K562 (cell line): ENCODE results near the gene LDB2. TPM values are rescaled to one million over a fixed set of nuclear protein-coding genes. Genes with fewer than 3 reads are reported as not detected.

Source experiments
- ATAC-seq: fragments of 200-7000 bp; cut with Tn5 transposase; 3 replicates; pipeline ENCODE4 v1.9.1; 2020; ENCODE audit warnings: moderate library complexity
- BruUV-seq: library from RNA; stranded (reverse); fragments of 400-500 nt; replicated peaks from 2 replicates; lab custom pipeline; 2021; lab: Mats Ljungman, UMichigan
- CTCF ChIA-PET: fragments of 300-600 bp; formaldehyde crosslinking; extraction: SDS; loops from one replicate; lab custom pipeline; 2021; ENCODE audit warnings: low intra/inter-chr PET ratio; lab: Yijun Ruan, JAX
- POLR2A ChIA-PET: fragments of 300-600, 350-650 bp; sonication (Branson Sonifier 250); formaldehyde crosslinking; extraction: SDS; loops from one replicate; lab custom pipeline; 2021; ENCODE audit warnings: antibody characterized with exemption, inconsistent platforms; lab: Yijun Ruan, JAX
- DNase-seq, 4 experiments: peaks; one replicate each; pipeline versions ENCODE4 v3.0.0 to v3.0.0-alpha.2; 2011 to 2018; ENCODE audit warnings: low spot score in 3 of 4, mixed read lengths in 3 of 4; ENCODE audit errors: extremely low read depth in 1 of 4
- FAIRE-seq: peaks from 2 replicates; lab custom pipeline; 2011; peaks lifted over from hg19 to GRCh38; lab: Jason Lieb, UNC
- H2AFZ ChIP-seq: 2 replicates; pipeline ENCODE4 v1.6.0; 2011; ENCODE audit warnings: low read depth, low read length, control low read depth, inconsistent platforms
- H3K27ac ChIP-seq: fragments of 200-600 bp; 3 replicates; pipeline ENCODE4 v1.8.0; 2011; ENCODE audit warnings: low read depth, mild to moderate bottlenecking, control low read depth, inconsistent platforms, low read length, moderate library complexity, mixed read lengths; ENCODE audit errors: extremely low read depth
- H3K27me3 ChIP-seq, 2 experiments: fragments of 300-600 bp in 1 of 2; 2 replicates in 1 of 2; 3 replicates in 1 of 2; pipeline versions ENCODE4 v1.6.0 to v1.8.0; 2011; ENCODE audit warnings: inconsistent platforms in 2 of 2, low read length in 2 of 2, mild to moderate bottlenecking in 1 of 2, mixed read lengths in 1 of 2, moderate library complexity in 1 of 2; ENCODE audit not compliant: control insufficient read depth in 2 of 2, insufficient read depth in 2 of 2
- H3K36me3 ChIP-seq: fragments of 300-600 bp; 3 replicates; pipeline ENCODE4 v1.8.0; 2011; ENCODE audit warnings: mild to moderate bottlenecking, low read length, inconsistent platforms; ENCODE audit not compliant: control insufficient read depth, insufficient read depth
- H3K4me1 ChIP-seq, 2 experiments: fragments of 200-600 bp in 1 of 2; replicated peaks in 1 of 2; 2 replicates in 1 of 2; 3 replicates in 1 of 2; pipeline versions ENCODE4 v1.5.1 to v1.8.0; 2011; ENCODE audit warnings: inconsistent platforms in 2 of 2, low read length in 2 of 2, mild to moderate bottlenecking in 1 of 2, mixed read lengths in 1 of 2, moderate library complexity in 1 of 2; ENCODE audit not compliant: control insufficient read depth in 2 of 2, insufficient read depth in 2 of 2
- H3K4me2 ChIP-seq: 2 replicates; pipeline ENCODE4 v1.6.1; 2011; ENCODE audit warnings: low read length, control low read depth, inconsistent platforms, mixed read lengths; ENCODE audit not compliant: insufficient read depth
- H3K4me3 ChIP-seq: fragments of 200-600 bp; sonication (generic), shearing (Covaris generic); 2 replicates; pipeline ENCODE4 v1.5.1; 2016; ENCODE audit warnings: control low read depth, inconsistent platforms
- H3K79me2 ChIP-seq: fragments of 200-600 bp; 3 replicates; pipeline ENCODE4 v1.8.0; 2011; ENCODE audit warnings: low read length, inconsistent platforms; ENCODE audit not compliant: control insufficient read depth, insufficient read depth
- H3K9ac ChIP-seq, 2 experiments: 2 replicates each; pipeline versions ENCODE4 v1.6.0 to v1.6.1; 2011; ENCODE audit warnings: low read depth in 2 of 2, low read length in 2 of 2, control low read depth in 1 of 2, inconsistent platforms in 1 of 2, mild to moderate bottlenecking in 1 of 2, mixed read lengths in 1 of 2; ENCODE audit not compliant: insufficient read depth in 1 of 2
- H3K9me1 ChIP-seq: one replicate; pipeline ENCODE4 v1.6.0; 2011; ENCODE audit warnings: inconsistent platforms, mild to moderate bottlenecking, low read length, moderate library complexity; ENCODE audit not compliant: control insufficient read depth, insufficient read depth
- H3K9me3 ChIP-seq: replicated peaks from 2 replicates; pipeline ENCODE4 v1.5.1; 2011; ENCODE audit warnings: low read depth, low read length, inconsistent platforms; ENCODE audit not compliant: control insufficient read depth, insufficient read depth
- H4K20me1 ChIP-seq: replicated peaks from 2 replicates; pipeline ENCODE4 v1.6.1; 2011; ENCODE audit warnings: low read length, inconsistent platforms, mixed read lengths; ENCODE audit not compliant: control insufficient read depth, insufficient read depth
- ATF2 ChIP-seq: sonication (generic); formaldehyde crosslinking; IDR thresholded peaks from 2 replicates; pipeline ENCODE4 v1.8.1; 2022; ENCODE audit warnings: missing genetic modification reagents
- MXD1 ChIP-seq: fragments of 250-450 bp; sonication (Bioruptor Pico); IDR thresholded peaks from 2 replicates; pipeline ENCODE4 v1.8.0; 2021; ENCODE audit warnings: borderline replicate concordance, mild to moderate bottlenecking, moderate library complexity; ENCODE audit not compliant: poor library complexity, severe bottlenecking
- NR4A1 ChIP-seq, 2 experiments: fragments of 250-450 bp in 1 of 2; fragments of 450-650 bp in 1 of 2; sonication (Bioruptor Pico) in 1 of 2; IDR thresholded peaks; 2 replicates each; pipeline versions ENCODE4 v1.4.0 to v1.6.1; 2016 to 2020; ENCODE audit warnings: mild to moderate bottlenecking in 2 of 2, missing compliant biosample characterization in 1 of 2, missing genetic modification characterization in 1 of 2, moderate library complexity in 1 of 2
- STAG1 ChIP-seq: sonication (generic); formaldehyde crosslinking; IDR thresholded peaks from 2 replicates; pipeline ENCODE4 v1.5.0; 2020; ENCODE audit warnings: missing genetic modification reagents, borderline replicate concordance
- U2AF1 ChIP-seq: fragments of 200-400 bp; formaldehyde crosslinking; optimal IDR thresholded peaks from 2 replicates; pipeline ENCODE3; 2017; ENCODE audit warnings: mild to moderate bottlenecking, low read depth, low read length, moderate library complexity
- ZBTB33 ChIP-seq: sonication (generic); formaldehyde crosslinking; IDR thresholded peaks from 2 replicates; pipeline ENCODE4 v1.8.1; 2023; ENCODE audit warnings: mild to moderate bottlenecking, missing genetic modification reagents
- ZNF280B ChIP-seq: fragments of 250-450 bp; sonication (Bioruptor Pico); IDR thresholded peaks from 2 replicates; pipeline ENCODE4 v1.5.1; 2021; ENCODE audit warnings: mild to moderate bottlenecking
- ZNF316 ChIP-seq: fragments of 450-650 bp; IDR thresholded peaks from 2 replicates; pipeline ENCODE4 v1.6.1; 2016
- WGBS: fragments of 100-300 bp; shearing (Covaris generic); methylation state at CpG from one replicate; pipeline ENCODE4 v1.1.6; 2016; ENCODE audit warnings: low coverage, mixed read lengths; ENCODE audit not compliant: insufficient coverage; ENCODE audit errors: missing lambda C conversion rate; 5-methylcytosine and 5-hydroxymethylcytosine counted together
- in situ Hi-C: fragments of 300-500 bp; cut with MboI; formaldehyde crosslinking; loops from 4 replicates; pipeline ENCODE4 v1.15.0; 2018; ENCODE audit warnings: inconsistent platforms, mixed read lengths
- intact Hi-C: fragments of 100-400 bp; cut with micrococcal nuclease; formaldehyde crosslinking; loops from 2 replicates; pipeline ENCODE4 v1.14.2; 2022
- polyA plus RNA-seq, 8 experiments: library from polyadenylated mRNA; depleted of rRNA in 4 of 8; stranded (reverse) in 5 of 8; unstranded in 3 of 8; fragments of >200 nt; fragmentation: Nextera tagmentation in 2 of 8; fragmentation: Illumina TruSeq in 1 of 8; extraction: Ambion mirVana in 2 of 8; extraction: Trizol in 1 of 8; gene quantifications; 2 replicates each; pipeline versions ENCODE4 v1.2.1 to v1.2.3, GENCODE V29; 2011 to 2014; ENCODE audit warnings: inconsistent platforms in 1 of 8, missing spikeins in 1 of 8
- total RNA-seq, 7 experiments: library from RNA; depleted of rRNA in 6 of 7; stranded (reverse); fragments of >200 nt in 6 of 7; fragmentation: Illumina TruSeq in 2 of 7; extraction: Trizol in 2 of 7; gene quantifications; 2 replicates each; pipeline versions ENCODE4 v1.2.1 to v1.2.3, GENCODE V29; 2011 to 2021; ENCODE audit warnings: low replicate concordance in 1 of 7
- TF ChIP-seq, protein P1 (sequence below): fragments of 250-450 bp; sonication (Bioruptor Pico); IDR thresholded peaks from 2 replicates; pipeline ENCODE4 v1.5.0; 2022; ENCODE audit warnings: mild to moderate bottlenecking

LDB2 gene
- total and polyA plus RNA-seq, 9 of the 15 experiments (the other 6 are each of a cell fraction or from before 2014, with no cell fraction given) = 0.10 to 0.20 TPM; not detected in 7

DNA sequence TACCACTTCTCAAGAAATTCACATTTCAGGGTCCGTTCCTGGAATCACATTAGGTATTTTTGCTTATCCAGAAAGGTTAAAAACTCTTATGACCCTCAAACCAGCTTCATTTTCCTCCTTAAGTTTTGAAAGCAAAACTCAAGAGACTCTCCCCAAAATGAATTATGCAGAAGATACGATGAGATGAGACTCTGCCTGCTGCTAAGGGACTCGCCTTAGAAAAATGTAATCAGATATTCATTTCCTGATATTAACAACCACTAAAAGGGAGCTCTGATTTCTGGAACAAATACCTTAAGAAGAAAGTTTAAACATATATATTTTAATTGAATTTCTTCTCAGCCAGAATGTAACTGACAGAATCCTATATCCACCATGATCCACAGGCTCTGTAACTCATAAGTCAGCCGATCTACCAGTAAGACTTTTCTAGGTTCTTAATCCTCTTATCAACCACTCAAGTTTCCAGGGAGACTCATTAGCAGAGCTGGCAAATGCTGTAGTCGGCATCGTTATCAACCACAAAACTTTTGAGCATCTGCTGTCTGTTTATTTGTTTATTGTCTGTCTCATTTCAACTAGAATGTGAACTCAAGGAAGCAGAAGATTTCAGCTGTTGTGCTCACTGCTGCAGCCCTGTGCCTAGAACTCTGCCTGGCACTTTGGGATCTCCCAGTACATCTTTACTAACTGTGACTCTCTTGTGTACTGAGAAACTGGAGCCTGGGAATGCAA lies 112.5 kb downstream of the LDB2 start (continued):
- TF ChIP-seq, protein P1, sequence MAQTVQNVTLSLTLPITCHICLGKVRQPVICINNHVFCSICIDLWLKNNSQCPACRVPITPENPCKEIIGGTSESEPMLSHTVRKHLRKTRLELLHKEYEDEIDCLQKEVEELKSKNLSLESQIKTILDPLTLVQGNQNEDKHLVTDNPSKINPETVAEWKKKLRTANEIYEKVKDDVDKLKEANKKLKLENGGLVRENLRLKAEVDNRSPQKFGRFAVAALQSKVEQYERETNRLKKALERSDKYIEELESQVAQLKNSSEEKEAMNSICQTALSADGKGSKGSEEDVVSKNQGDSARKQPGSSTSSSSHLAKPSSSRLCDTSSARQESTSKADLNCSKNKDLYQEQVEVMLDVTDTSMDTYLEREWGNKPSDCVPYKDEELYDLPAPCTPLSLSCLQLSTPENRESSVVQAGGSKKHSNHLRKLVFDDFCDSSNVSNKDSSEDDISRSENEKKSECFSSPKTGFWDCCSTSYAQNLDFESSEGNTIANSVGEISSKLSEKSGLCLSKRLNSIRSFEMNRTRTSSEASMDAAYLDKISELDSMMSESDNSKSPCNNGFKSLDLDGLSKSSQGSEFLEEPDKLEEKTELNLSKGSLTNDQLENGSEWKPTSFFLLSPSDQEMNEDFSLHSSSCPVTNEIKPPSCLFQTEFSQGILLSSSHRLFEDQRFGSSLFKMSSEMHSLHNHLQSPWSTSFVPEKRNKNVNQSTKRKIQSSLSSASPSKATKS (CRISPR knock-in tag) = no peak
- TF ChIP-seq ATF2 = no peak
- no peak for TF ChIP-seq NR4A1 (CRISPR knock-in tag; IDR thresholded peaks at IDR 0.05)
- TF ChIP-seq NR4A1 (tag; IDR thresholded peaks at IDR 0.05) = no peak

DNA sequence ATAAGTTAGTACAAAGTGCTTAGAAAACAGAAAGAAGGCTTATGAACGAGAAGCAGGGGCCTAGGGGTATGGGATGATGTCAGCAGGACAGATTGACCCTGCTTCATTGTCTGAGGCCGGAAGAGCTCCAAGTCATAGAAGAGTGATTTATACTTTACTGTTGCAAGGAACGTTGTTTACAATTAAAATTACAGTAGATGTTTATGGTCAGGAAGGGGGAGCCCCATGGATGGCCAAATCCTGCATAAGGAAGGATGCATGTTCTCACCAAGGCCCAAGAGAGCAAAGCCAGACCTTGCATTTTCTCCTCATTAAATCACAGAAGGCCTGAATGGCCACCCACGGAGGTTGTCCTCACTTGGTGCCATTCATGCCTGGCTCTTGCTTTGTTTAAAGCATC lies 115.3 kb downstream of the LDB2 start:
- TF ChIP-seq STAG1 (no peak), ZBTB33 (CRISPR knock-in tag) (no peak), ZNF316 (no peak), ZNF280B (CRISPR knock-in tag) (no peak), U2AF1 (no peak), MXD1 (no peak)
- H3K9me1 ChIP-seq = no peaks in the 10 kb centered on the region
- DNase-seq = no peak
- 1% methylated on average over 4 of the region's 4 CpGs for WGBS
- no peak overlapping the region for H3K27ac ChIP-seq
- H3K4me2 ChIP-seq = no peak overlapping the region
- H2AFZ ChIP-seq = no peak overlapping the region
- H3K9ac ChIP-seq = no peak overlapping the region
- H4K20me1 ChIP-seq = no peaks in the 10 kb centered on the region; the same call in 1 of the 2 replicates
- H3K9me3 ChIP-seq = no peaks in the 10 kb centered on the region
- no peaks in the 10 kb centered on the region for H3K36me3 ChIP-seq
- FAIRE-seq = no peak
- no TSS peak for BruUV-seq
- no peaks in the 10 kb centered on the region for H3K79me2 ChIP-seq
- ATAC-seq = no peak
- in situ Hi-C loops = no loop called here
- H3K4me3 ChIP-seq = no peak overlapping the region
- intact Hi-C loops = no loop called here
- CTCF ChIA-PET = no interaction called here
- peaks cover 0 to 5% of the 10 kb centered on the region in 2 experiments; a peak in 3 of 5 replicates for H3K27me3 ChIP-seq
- no peaks in the 10 kb centered on the region for H3K4me1 ChIP-seq
- POLR2A ChIA-PET = no interaction called here
